GM19099 (cell line): ENCODE data around the gene APMAP.

Source experiments
- POLR2A ChIP-seq: IDR thresholded peaks from 3 replicates; pipeline ENCODE4 v1.6.1; 2011; ENCODE audit warnings: low read depth; ENCODE audit not compliant: insufficient read length; ENCODE audit errors: extremely low read depth

APMAP gene

GRCh38 chr20:25013478-25014380, 21.2 kb upstream of the APMAP start:
- TF ChIP-seq POLR2A, result no peak

- TF ChIP-seq POLR2A, result no peak
Measured at GRCh38 chr20:25012616-25013189, 20.2 kb upstream of the APMAP start.

GRCh38 chr20:25011831-25012241, 19.3 kb upstream of the APMAP start:
- no peak for TF ChIP-seq POLR2A

GRCh38 chr20:25011261-25011660, 18.7 kb upstream of the APMAP start:
- TF ChIP-seq POLR2A, result no peak

- no peak for TF ChIP-seq POLR2A
Measured at GRCh38 chr20:25009218-25010145, 16.9 kb upstream of the APMAP start.

GRCh38 chr20:25008388-25009217, 16.1 kb upstream of the APMAP start:
- no peak for TF ChIP-seq POLR2A

- no peak for TF ChIP-seq POLR2A
Measured at GRCh38 chr20:25007491-25008305, 15.1 kb upstream of the APMAP start.

- TF ChIP-seq POLR2A, result no peak
Measured at GRCh38 chr20:25006431-25007167, 14.0 kb upstream of the APMAP start.

GRCh38 chr20:25005661-25006060, 13.1 kb upstream of the APMAP start:
- TF ChIP-seq POLR2A, result no peak

GRCh38 chr20:25005220-25005619, 12.7 kb upstream of the APMAP start:
- no peak for TF ChIP-seq POLR2A

GRCh38 chr20:25003002-25003401, 10.5 kb upstream of the APMAP start:
- no peak for TF ChIP-seq POLR2A

GRCh38 chr20:25000268-25000801, 7.8 kb upstream of the APMAP start:
- TF ChIP-seq POLR2A, result no peak

GRCh38 chr20:24999568-24999967, 7.0 kb upstream of the APMAP start:
- TF ChIP-seq POLR2A, result no peak
